GM19463 (cell line): ENCODE data around the gene PCGF3.
"Not testable (repeated sequence)": the region's sequence is repeated elsewhere in the genome, so short reads cannot be mapped to it uniquely, and the experiment has no call there.

Experiments
- ATAC-seq: cut with Tn5 transposase; IDR thresholded peaks from one replicate; pipeline ENCODE4 v1.9.1; 2021; ENCODE audit warnings: mild to moderate bottlenecking, moderate library complexity; ENCODE audit not compliant: unreplicated experiment

Gene PCGF3

GRCh38 chr4:735583-735982 lies 30.0 kb downstream of the PCGF3 start:
- ATAC-seq: no peak

DNA sequence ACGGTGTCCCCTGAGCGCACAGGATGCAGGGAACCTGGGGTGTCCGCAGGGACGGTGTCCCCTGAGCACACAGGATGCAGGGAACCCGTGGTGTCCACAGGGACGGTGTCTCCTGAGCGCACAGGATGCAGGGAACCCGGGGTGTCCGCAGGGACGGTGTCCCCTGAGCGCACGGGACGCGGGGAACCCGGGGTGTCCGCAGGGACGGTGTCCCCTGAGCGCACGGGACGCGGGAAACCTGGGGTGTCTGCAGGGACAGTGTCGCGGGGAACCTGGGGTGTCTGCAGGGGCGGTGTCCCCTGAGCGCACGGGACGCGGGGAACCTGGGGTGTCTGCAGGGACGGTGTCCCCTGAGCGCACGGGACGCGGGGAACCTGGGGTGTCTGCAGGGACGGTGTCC lies 30.9 kb downstream of the PCGF3 start:
- not testable (repeated sequence) for ATAC-seq

DNA sequence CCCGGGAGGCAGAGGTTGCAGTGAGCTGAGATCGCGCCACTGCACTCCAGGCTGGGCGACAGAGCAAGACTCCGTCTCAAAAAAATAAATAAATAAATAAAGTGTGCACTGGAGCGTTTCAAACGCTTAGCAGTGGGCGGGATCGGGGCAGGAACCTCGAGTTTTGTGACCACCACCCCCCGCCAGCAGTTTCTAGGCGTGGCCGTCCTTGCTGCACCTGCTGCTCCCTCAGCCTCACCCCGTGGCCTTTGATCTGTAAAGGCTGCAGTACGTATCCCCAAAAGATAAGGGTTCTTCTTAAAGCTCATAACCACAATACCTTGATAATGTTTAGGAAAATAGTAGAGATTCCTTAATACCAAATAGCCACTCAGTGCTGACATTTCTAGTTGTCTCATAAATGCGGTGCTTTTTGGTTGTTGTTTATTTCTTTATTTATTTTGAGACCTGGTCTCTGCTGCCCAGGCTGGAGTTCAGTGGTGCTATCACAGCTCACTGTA lies 33.2 kb downstream of the PCGF3 start:
- no peak for ATAC-seq

DNA sequence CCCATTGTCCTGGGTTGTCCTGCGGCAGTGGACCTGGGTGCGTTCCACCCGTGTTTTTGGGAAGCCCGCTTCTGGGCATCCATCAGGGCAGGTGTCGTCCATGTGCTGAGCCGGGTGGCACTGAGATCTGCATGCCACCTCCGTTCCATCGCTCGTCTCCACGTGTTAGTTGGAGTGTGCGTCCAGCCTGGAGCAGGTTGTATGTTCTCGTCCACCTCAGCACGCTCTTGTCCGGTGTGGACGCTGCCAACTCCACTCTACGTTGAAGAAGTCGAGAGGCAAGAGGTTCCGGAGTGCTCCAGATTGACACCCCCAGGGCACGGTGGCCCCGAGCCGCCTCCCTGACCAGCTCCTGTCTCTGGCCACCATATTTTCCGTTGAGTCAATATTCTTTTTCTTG lies 33.9 kb downstream of the PCGF3 start:
- no peak for ATAC-seq

GRCh38 chr4:740011-740410 lies 34.4 kb downstream of the PCGF3 start:
- no peak for ATAC-seq

DNA sequence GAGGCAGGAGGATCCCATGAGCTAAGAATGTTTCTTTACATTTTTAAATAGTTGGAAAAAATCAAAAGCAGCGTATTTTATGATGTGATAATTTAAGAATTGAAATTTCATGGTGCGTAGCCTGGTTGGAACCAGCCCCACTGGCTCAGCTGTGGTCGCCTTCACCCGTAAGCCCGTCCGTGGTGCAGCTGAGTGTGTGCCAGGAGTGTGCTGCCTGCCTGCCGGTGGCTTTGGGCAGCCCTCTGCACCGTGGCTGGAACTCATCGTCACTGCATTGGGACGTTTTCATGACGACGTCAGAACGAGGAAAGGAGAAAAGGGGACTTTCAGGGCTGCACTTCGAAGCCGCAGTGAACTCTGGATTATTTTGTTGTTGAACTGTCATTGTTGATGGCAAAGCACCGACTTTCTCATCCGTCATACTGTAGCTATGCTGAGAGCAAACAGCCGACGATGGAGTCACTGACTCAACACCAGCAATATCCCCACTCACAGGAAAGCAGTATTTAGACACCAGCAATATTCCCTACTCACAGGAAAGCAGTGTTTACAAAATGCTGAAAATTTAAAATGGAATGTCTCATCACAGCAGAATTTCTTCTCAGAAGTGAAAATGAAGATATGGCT lies 35.1 kb downstream of the PCGF3 start:
- ATAC-seq: no peak

DNA sequence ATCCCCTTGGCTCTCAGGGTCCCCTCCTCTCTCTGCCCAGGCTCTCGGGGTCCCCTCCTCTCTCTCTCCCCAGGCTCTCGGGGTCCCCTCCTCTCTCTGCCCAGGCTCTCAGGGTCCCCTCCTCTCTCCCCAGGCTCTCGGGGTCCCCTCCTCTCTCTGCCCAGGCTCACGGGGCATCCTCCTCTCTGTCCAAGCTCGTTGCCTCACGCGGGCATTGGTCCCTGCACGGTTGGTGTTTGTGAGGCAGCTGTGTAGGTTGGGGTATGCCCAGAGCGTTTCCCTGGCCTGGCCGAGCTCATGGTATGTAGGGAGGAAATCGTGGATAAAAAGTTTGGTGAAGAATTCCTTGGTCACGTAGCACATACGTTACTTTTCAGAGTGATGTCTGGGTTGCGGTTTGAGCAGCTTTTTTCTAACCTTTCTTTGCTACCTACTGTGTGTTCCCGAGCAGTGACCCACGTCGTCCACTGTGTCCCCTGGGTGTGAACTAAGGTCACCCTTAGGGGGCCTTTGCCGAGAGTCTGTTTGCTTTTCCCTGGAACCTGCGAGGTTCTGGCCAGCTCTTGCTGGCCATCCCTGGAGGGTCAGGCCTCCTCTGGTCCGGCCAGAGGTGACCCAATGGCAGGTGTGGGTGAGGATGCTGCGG lies 36.6 kb downstream of the PCGF3 start:
- no peak for ATAC-seq

- peak; percentile 72 for ATAC-seq
Measured at GRCh38 chr4:742742-743311, 37.2 kb downstream of the PCGF3 start.

GRCh38 chr4:743463-744211 lies 38.0 kb downstream of the PCGF3 start:
- ATAC-seq: no peak

- ATAC-seq: no peak
Measured at GRCh38 chr4:744212-744841, 38.7 kb downstream of the PCGF3 start.

GRCh38 chr4:747546-748170 lies 42.0 kb downstream of the PCGF3 start:
- no peak for ATAC-seq

GRCh38 chr4:748461-748860 lies 42.8 kb downstream of the PCGF3 start:
- ATAC-seq: no peak

- ATAC-seq: no peak
Measured at GRCh38 chr4:749698-750666, 44.4 kb downstream of the PCGF3 start.

- no peak for ATAC-seq
Measured at GRCh38 chr4:751676-752075, 46.0 kb downstream of the PCGF3 start.

DNA sequence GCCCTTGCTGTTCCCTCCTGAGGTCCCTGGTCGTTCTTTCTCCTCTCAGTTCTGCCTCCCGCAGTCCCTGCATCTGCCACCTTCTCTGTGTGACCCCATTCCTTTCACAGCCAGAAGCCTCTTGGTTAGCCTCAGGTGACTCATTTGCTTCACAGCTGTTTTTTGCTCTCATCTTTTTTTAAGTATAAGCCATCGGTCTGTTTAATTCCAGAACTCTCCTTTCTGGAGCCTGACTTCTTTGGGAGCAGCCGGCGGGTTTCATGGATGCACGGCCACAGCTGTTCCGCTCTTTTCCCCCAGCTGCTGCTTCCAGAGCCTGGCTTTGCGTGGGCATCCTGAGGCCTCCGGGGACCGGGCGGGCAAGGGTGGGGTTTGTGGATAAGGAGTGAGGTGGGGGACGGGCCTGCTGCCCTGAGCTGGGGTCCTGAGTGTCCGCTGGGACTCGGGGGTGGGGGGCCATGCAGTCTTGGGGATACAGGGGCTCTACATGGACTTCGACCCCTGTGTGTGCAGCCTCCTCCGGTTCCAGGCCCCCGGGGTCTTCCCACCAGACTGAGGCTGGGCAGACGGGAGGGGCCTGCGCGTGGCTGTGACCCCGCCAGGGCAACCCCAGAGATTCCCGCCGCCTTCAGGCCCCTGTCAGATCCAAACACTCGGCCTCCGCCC lies 46.7 kb downstream of the PCGF3 start:
- no peak for ATAC-seq

DNA sequence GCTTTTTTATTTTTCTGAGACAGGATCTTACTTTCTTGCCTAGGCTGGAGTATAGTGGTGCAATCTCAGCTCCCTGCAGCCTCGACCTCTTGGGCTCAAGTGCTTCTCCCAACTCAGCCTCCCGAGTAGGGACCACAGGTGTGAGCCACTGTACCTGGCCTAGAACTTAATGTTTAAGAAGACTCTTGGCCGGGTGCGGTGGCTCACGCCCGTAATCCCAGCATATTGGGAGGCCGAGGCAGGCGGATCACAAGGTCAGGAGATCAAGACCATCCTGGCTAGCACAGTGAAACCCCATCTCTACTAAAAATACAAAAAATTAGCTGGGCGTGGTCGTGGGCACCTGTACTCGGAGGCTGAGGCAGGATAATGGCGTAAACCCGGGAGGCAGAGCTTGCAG lies 47.6 kb downstream of the PCGF3 start:
- ATAC-seq: not testable (repeated sequence)

GRCh38 chr4:754221-755120 lies 48.8 kb downstream of the PCGF3 start:
- no peak for ATAC-seq

DNA sequence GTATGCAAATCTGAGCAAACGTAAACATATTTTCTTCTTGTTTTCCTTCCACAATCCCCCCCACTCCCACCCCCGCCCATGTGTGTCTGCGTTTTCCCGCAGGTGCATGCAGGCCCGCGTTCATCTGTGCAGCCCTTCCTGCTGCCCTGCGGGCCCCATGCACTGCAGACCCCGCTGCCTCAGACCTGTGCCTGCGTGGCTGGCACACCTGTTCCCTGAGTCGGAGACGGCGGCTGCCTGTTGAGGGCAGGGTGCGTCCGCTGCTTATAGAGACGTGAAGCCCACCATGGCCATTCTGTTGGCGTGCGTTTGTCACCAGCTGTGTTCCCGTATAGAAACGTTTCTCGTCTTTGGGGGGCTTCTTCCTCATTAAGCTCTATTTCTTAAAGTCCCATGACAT lies 51.5 kb downstream of the PCGF3 start:
- no peak for ATAC-seq
